GM21390 (cell line): Measurements from ENCODE around the gene CCNL2.
A peak's percentile ranks its signal among the peaks of the same experiment; 100 is the strongest.
"Not testable (repeated sequence)": the region's sequence is repeated elsewhere in the genome, so short reads cannot be mapped to it uniquely, and the experiment has no call there.

Experiments
- ATAC-seq: cut with Tn5 transposase; IDR thresholded peaks from one replicate; pipeline ENCODE4 v1.9.1; 2021; ENCODE audit not compliant: unreplicated experiment

CCNL2 gene

DNA sequence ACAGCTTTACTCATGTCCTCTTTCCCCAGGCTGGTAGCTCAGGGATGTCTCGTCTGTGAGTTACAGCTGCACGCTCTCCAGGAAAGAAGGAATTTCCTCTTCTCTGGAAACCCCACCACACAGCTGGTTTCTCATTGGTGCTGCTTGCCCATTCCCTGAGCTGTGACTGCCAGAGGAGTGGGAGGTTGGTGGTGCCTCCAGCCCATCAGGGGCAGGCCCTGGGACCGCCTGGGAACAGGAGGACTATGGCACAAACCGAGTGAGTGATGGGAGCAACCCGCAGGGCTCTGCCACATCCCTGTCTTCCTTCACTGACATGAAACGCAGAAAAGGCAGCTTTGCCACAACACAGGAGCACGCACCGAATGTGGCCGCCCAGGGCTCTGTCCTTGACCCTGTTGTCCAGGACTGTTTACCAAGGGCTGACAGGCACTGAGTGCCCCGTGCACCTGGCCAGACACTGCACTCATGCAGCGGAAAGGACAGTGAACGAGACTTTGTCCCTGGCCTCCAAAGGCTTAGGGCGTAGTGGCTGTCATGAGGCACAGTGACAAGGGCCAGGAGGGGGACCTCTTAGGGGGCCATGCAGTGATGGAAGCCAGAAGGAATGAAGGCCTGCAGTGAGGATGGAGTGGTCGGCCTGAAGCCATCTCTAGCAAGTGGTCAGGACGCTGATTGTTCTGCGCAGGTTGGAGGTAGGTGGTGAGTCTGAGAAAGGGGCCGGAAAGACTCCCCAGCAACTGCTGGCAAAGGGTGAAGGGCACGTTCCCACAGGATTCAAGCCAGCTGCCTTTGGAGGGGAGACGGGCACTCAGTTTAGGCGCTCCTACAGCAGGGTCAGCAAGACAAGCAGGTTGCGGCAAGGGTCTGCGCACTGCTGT, 1.7 kb upstream of the CCNL2 start:
- ATAC-seq = no peak

DNA sequence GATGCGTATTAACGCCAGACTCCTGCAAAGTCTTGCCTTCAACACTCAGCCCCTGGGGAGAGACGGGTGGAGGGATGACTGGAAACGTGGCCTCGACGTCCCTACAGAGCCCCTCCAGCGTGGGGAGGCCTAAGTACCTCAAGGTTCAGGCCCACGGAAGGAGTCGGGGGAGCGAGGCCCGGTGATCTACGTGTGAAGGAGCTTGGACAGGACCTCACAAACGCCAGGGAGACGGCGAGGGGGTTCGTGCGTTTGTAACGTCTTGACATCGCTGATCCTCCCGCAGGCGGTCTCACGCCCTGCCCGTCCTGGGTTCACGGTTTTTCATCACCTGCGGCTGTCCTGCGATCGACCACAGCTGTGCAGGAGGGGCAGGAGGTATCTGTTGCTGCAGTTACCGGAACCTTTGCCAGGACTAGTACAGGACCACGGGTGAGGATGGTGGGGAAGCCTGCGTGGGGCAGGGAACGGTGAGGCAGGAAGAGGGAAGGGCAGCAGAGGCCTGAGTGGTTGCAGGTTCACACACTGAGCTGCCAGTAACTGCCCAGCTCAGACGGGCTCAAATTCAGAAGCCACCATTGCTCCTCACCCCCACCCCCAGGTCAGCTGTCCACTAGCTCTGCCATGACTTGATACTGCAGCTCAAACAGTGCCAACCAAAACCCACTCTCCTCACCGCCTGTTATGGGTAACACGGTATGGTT, 889 bp upstream of the CCNL2 start:
- peak; percentile 6 for ATAC-seq

DNA sequence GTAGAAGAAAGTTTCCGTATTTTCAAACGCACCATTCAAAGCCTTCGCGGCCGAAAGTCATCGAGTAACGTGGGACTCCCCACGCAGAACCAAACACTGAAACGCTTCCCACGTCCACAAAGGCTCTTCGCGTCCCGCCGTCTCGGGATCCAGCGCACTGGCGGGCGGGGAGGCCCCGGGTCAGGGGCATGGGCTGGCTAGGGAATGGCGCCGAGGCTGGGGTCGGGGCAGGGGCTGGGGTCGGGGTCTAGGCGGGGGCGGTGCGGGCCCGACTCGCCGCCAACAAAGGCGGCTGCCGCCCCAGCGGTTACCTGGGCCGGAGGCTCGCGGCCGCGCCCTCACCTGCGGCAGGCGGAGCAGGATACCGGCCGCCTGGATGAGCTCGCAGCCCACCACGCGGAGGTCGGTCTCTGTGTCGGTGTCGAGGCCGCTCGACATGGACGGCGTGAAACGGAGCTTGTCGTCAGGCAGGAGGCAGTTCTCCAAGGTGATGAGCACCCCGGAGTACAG, 403 bp downstream of the CCNL2 start:
- peak; percentile 19 for ATAC-seq

GRCh38 chr1:1397839-1398523, 1.2 kb downstream of the CCNL2 start:
- ATAC-seq = no peak

DNA sequence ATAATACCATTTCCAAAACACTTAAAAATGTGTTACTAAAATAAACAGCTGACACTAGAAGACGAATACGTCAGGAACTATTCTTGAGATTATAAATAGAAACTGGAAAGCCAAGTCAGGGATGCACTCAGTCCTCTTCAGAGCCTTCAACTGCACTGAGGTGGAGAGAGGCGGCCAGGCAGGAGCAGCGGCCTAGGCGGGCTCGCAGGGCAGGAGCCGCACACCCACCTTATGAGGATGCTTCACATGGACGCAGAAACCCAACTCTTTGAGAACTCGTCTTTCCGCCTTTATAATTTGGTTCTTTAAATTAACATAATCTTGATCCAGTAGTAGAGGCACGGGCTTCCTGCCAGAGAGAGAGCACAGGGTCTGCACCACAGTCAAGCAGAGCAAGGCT, 4.0 kb downstream of the CCNL2 start:
- no peak for ATAC-seq

- no peak for ATAC-seq
Observed at GRCh38 chr1:1394116-1394515, 5.0 kb downstream of the CCNL2 start.

DNA sequence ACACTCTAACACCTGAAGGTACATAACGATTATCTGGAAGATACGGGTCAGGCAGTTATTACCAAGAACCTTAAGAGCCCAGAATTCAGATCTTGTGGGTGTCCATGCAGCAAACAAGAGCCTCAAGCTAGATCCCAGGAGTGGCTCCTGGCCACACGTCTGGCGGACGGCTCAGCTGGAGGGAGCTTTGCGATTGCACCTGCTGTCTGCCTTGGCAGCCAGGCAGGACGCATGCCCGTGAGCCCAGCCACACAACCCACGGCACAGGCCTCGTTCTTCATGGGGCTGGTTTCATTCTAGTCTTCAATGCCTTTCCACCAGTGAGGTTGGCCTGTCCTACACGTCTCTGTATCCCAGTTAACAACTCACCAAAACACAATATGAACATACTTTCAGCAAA, 5.7 kb downstream of the CCNL2 start:
- no peak for ATAC-seq

- no peak for ATAC-seq
Observed at GRCh38 chr1:1393014-1393413, 6.1 kb downstream of the CCNL2 start.

- ATAC-seq = no peak
Observed at GRCh38 chr1:1391225-1391624, 7.9 kb downstream of the CCNL2 start.

DNA sequence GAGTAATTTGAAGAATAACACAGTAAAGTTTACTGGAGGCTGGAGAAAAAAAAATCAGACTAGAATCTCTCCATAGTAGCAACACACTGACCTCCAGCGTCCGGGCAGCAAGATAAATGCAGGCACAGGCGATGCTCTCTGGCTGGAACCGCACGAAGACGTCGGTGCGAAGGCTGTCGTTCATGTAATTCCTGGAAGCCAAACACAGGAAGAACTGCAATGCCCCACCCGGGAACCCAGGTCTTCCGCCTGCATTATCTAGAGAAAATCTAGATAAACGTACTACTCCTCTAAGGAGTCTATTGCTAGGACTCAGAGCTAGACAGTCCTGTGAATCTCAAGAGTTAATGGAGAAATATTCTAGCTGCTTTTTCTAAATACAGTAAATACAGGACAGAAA, 8.5 kb downstream of the CCNL2 start:
- no peak for ATAC-seq

DNA sequence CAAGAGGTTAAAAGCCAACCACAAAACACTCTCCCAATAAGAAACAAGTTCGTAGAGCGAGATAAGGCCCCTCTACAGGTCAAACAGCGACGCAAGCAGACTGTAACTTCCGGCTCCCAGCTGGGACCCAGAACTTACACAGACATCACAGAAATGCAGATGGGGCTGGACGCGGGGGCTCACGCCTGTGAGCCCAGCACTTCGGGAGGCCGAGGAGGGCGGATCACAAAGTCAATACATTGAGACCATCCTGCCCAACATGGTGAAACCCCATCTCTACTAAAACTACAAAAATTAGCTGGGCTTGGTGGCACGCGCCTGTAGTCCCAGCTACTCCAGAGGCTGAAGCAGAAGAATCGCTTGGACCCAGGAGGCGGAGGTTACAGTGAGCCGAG, 11.1 kb downstream of the CCNL2 start:
- ATAC-seq = no peak

DNA sequence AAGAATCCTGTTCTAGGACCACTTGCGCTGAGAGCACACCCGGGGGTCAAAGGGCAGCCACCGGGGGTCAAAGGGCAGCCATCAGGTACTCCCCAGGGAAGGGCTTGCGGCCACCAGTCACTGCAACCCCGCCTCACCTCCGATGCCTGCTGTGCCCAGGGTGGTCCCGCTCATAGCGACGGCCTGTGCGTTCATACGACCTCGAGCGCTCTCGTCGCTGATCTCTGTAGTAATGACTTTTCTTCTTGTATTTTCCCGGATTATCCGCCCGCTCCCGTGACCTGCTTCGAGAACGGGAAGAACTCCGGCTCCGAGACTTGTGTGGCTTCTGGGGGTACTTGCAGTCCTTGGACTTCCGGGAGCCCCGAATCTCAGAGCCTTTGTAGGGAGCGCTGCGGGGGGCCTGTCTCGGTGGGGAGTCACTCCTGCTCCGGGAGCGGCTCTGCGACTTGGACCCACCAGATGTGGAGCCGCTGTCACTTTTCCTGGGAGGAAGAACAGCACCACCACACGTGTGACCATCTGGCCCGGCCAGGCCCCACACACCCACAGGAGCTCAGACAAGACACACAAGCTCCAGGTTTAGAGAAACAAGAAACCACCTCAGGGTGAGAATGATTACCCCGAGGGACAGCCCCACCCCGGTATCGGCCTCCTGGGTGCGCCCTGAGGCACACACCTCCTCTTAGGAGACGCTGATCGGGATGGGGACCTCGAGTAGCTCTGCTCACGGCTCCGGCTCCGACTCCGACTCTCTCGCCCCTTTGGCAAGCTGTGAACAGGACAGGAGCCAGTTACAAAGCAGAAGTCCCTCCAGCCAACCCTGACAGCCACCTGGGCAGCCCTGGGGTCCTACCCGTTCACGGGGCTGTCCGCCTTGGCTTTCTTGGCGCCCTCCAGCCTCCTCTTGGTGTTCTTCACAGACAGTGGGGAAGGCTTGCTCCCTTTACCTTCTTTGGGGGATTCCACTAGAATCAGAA, 11.7 kb downstream of the CCNL2 start:
- ATAC-seq = no peak

DNA sequence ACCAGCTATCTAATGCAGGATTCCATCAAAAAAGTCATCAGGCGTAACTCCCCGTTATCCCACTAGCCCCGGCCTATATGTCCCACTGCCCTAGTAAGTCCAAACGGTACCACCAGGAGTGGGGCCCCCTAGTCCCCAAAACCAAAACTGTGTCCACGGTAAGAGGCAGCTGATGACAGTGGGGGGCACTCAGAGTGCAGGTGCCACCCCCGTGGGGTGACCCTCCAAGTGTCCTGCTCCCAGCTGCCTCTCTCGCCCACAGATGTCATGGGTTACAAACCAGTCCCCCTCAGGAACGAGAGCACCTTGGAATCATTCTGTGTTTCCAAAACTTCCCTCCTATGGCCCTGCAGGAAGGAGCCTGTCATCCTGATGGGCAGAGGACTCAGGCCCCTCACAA, 13.2 kb downstream of the CCNL2 start:
- ATAC-seq = no peak

- ATAC-seq = not testable (repeated sequence)
Observed at GRCh38 chr1:1385339-1385738, 13.8 kb downstream of the CCNL2 start.

GRCh38 chr1:1381294-1381693, 17.8 kb downstream of the CCNL2 start:
- ATAC-seq = no peak

DNA sequence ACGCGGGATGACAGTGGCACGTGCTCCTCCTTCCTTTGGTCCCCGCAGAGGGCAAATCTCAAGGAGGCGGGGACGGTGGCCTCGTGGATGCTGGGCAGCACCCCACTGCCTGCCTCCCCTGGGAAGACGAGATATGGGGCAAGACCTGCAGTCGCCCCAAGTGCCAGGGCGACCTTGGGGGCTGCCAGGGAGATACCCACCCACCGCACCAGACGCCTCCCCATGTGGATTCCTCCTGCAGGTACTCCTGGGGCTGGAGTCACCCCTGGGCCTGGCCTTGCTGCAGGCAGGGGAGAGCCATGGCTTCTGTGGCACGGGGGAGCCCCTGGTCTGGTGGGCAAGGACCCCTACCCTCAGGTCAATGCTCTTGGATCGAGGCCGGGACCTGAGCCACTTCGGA, 18.3 kb downstream of the CCNL2 start:
- no peak for ATAC-seq

- no peak for ATAC-seq
Observed at GRCh38 chr1:1377540-1378205, 21.5 kb downstream of the CCNL2 start.

- ATAC-seq = no peak
Observed at GRCh38 chr1:1376551-1377226, 22.4 kb downstream of the CCNL2 start.

DNA sequence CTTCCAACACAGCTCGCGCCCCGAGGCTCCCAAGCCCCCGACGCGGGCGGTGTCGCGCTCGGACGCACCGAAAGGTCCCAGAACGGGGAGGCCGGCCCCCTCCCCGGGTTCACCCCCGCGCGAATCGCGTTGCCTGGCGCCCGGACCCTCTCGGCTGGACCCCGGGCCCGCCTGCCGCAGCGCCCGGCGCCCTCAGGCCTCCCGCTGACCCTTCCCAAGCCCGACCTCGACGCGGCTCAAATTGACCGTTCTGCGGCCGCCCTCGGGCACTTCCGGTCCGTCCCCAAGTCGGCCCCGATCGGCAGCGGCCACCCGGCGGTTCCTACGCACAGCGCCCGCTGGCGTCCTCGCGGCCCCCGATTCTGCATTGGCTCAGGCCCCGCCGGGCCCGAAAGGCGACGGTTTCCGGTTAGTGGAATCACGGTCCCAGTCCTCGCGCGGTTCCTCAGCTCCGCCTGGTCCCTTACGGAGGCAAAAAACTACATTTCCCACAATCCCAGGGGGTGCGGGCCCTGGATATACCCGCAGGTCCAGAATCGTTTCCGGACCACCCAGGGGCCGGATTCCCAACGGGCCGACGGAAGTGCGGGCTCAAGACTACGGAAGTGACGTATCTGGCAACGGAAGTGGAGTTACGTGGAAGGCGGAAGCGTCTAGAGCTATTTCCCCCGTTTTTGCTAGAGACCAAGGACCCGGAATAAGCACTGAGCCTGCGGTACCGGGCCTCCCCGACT, 24.0 kb downstream of the CCNL2 start, which contains the start of gene AURKAIP1:
Gene AURKAIP1, minus strand, starts transcription at position 279 of the 734 bp plus-strand sequence. CDS start 451 bp downstream, outside the sequence.
- ATAC-seq = peak; percentile 83
